ENCODE data around the gene MLLT3. TPM values are rescaled to one million over a fixed set of nuclear protein-coding genes. Genes with fewer than 3 reads are reported as not detected.

Gene MLLT3
- total RNA-seq, 1 donor from 2014 or later = 8.8 TPM

GRCh38 chr9:20650750-20651299 is 28.5 kb upstream of the MLLT3 start:
- intact Hi-C loops (cut with DNase I) = no loop called here
- no peak for TF ChIP-seq CTCF (IDR thresholded peaks at IDR 0.05)
- no peak for TF ChIP-seq POLR2AphosphoS5 (IDR thresholded peaks at IDR 0.05; ENCODE audit: insufficient read depth in 1 of 2, low read depth in 1 of 2)
- no peak for TF ChIP-seq POLR2A (IDR thresholded peaks at IDR 0.05)
- Histone ChIP-seq H3K9me3 (no peaks in the 10 kb centered on the region), H3K36me3 (no peaks in the 10 kb centered on the region), H3K27me3 (no peaks in the 10 kb centered on the region), H3K4me3 (no peak overlapping the region), H3K4me1 (no peaks in the 10 kb centered on the region), H3K27ac (no peak overlapping the region)
- DNase-seq (ENCODE audit: extremely low spot score in 2 of 2) = no peak

GRCh38 chr9:20650313-20650712 is 28.0 kb upstream of the MLLT3 start:
- no peak for DNase-seq (ENCODE audit: extremely low spot score in 2 of 2)
- Histone ChIP-seq H3K27ac (no peak overlapping the region), H3K4me1 (no peaks in the 10 kb centered on the region), H3K4me3 (no peak overlapping the region), H3K9me3 (no peaks in the 10 kb centered on the region), H3K36me3 (no peaks in the 10 kb centered on the region), H3K27me3 (no peaks in the 10 kb centered on the region)
- TF ChIP-seq POLR2AphosphoS5 (IDR thresholded peaks at IDR 0.05; ENCODE audit: insufficient read depth in 1 of 2, low read depth in 1 of 2) (no peak), CTCF (IDR thresholded peaks at IDR 0.05) (no peak), POLR2A (IDR thresholded peaks at IDR 0.05) (no peak)
- intact Hi-C loops (cut with DNase I) = no loop called here

- no peak overlapping the region for H3K27ac ChIP-seq
- no peaks in the 10 kb centered on the region for H3K9me3 ChIP-seq
- H3K4me1 ChIP-seq = no peaks in the 10 kb centered on the region
- H3K27me3 ChIP-seq = no peaks in the 10 kb centered on the region
- H3K36me3 ChIP-seq = no peaks in the 10 kb centered on the region
- no peak for TF ChIP-seq POLR2A (IDR thresholded peaks at IDR 0.05)
- TF ChIP-seq CTCF (IDR thresholded peaks at IDR 0.05) = no peak
- no peak for TF ChIP-seq POLR2AphosphoS5 (IDR thresholded peaks at IDR 0.05; ENCODE audit: insufficient read depth in 1 of 2, low read depth in 1 of 2)
- intact Hi-C loops (cut with DNase I) = no loop called here
- no peak for DNase-seq (ENCODE audit: extremely low spot score in 2 of 2)
- no peak overlapping the region for H3K4me3 ChIP-seq
These were observed 27.1 kb upstream of the MLLT3 start for GRCh38 chr9:20649381-20649780.

- Histone ChIP-seq H3K4me3 (no peak overlapping the region), H3K27ac (no peak overlapping the region), H3K9me3 (no peaks in the 10 kb centered on the region), H3K4me1 (no peaks in the 10 kb centered on the region), H3K36me3 (no peaks in the 10 kb centered on the region), H3K27me3 (no peaks in the 10 kb centered on the region)
- DNase-seq (ENCODE audit: extremely low spot score in 2 of 2) = no peak
- TF ChIP-seq POLR2A (IDR thresholded peaks at IDR 0.05) (no peak), POLR2AphosphoS5 (IDR thresholded peaks at IDR 0.05; ENCODE audit: insufficient read depth in 1 of 2, low read depth in 1 of 2) (no peak), CTCF (IDR thresholded peaks at IDR 0.05) (no peak)
- intact Hi-C loops (cut with DNase I) = no loop called here
These were observed 24.4 kb upstream of the MLLT3 start for GRCh38 chr9:20646656-20647055.

- H3K36me3 ChIP-seq = no peaks in the 10 kb centered on the region
- no peaks in the 10 kb centered on the region for H3K27me3 ChIP-seq
- TF ChIP-seq POLR2AphosphoS5 (IDR thresholded peaks at IDR 0.05; ENCODE audit: insufficient read depth in 1 of 2, low read depth in 1 of 2) = no peak
- no peak for TF ChIP-seq CTCF (IDR thresholded peaks at IDR 0.05)
- TF ChIP-seq POLR2A (IDR thresholded peaks at IDR 0.05) = no peak
- H3K4me1 ChIP-seq = no peaks in the 10 kb centered on the region
- intact Hi-C loops (cut with DNase I) = no loop called here
- H3K9me3 ChIP-seq = no peaks in the 10 kb centered on the region
- H3K4me3 ChIP-seq = no peak overlapping the region
- no peak overlapping the region for H3K27ac ChIP-seq
- no peak for DNase-seq (ENCODE audit: extremely low spot score in 2 of 2)
These were observed 21.4 kb upstream of the MLLT3 start for GRCh38 chr9:20643660-20644059.

All from vagina (tissue), 2 donors.